Neural cell (in vitro differentiated cells): ENCODE data around the gene ANK2. TPM values are rescaled to one million over a fixed set of nuclear protein-coding genes. Genes with fewer than 3 reads are reported as not detected.

Source experiments
- H2AFZ ChIP-seq: fragments of 200-600, 300-800 bp; sonication (generic), shearing (Covaris generic); 2 replicates; pipeline ENCODE4 v1.6.0; 2014; ENCODE audit warnings: low read depth, mild to moderate bottlenecking, antibody characterized with exemption, low read length, moderate library complexity
- H3F3A ChIP-seq: fragments of 200-600 bp; shearing (Covaris generic); 2 replicates; pipeline ENCODE4 v1.6.1; 2016; ENCODE audit warnings: mild to moderate bottlenecking, moderate library complexity, mixed read lengths, antibody characterized with exemption, low read length; ENCODE audit not compliant: insufficient read depth, poor library complexity, severe bottlenecking
- H3K27ac ChIP-seq: fragments of 200-600, 300-800 bp; sonication (generic), shearing (Covaris generic); 2 replicates; pipeline ENCODE4 v1.5.1; 2014; ENCODE audit warnings: mild to moderate bottlenecking, low read length, moderate library complexity
- H3K27me3 ChIP-seq: fragments of 300-800, 200-600 bp; sonication (generic), shearing (Covaris generic); 2 replicates; pipeline ENCODE4 v1.6.0; 2014; ENCODE audit warnings: mild to moderate bottlenecking, low read depth, low read length, moderate library complexity; ENCODE audit not compliant: insufficient read depth
- H3K36me3 ChIP-seq: fragments of 300-800, 200-600 bp; sonication (generic), shearing (Covaris generic); 2 replicates; pipeline ENCODE4 v1.5.1; 2014; ENCODE audit warnings: mild to moderate bottlenecking, antibody characterized with exemption, low read length, moderate library complexity; ENCODE audit not compliant: insufficient read depth
- H3K4me2 ChIP-seq: fragments of 300-800, 200-600 bp; sonication (generic), shearing (Covaris generic); 2 replicates; pipeline ENCODE4 v1.6.0; 2014; ENCODE audit warnings: mild to moderate bottlenecking, low read length
- H3K4me3 ChIP-seq: fragments of 300-800, 200-600 bp; sonication (generic), shearing (Covaris generic); 2 replicates; pipeline ENCODE4 v1.5.1; 2014; ENCODE audit warnings: mild to moderate bottlenecking, low read length, moderate library complexity
- H3K79me2 ChIP-seq: fragments of 200-600 bp; shearing (Covaris generic); replicated peaks from 2 replicates; pipeline ENCODE4 v1.6.0; 2014; ENCODE audit warnings: mild to moderate bottlenecking, low read length, moderate library complexity; ENCODE audit not compliant: insufficient read depth
- H3K9ac ChIP-seq: fragments of 300-800, 200-600 bp; sonication (generic), shearing (Covaris generic); 2 replicates; pipeline ENCODE4 v1.6.1; 2016; ENCODE audit warnings: mild to moderate bottlenecking, low read length, mixed read lengths
- H3K9me2 ChIP-seq: fragments of 200-600 bp; shearing (Covaris generic); 2 replicates; pipeline ENCODE4 v1.6.1; 2016; ENCODE audit warnings: mild to moderate bottlenecking, low read length, mixed read lengths; ENCODE audit not compliant: insufficient read depth
- H3K9me3 ChIP-seq: fragments of 200-600, 300-800 bp; sonication (generic), shearing (Covaris generic); 2 replicates; pipeline ENCODE4 v1.6.1; 2016; ENCODE audit warnings: mild to moderate bottlenecking, mixed run types, low read length, moderate library complexity, mixed read lengths
- H4K20me1 ChIP-seq: fragments of 200-600 bp; shearing (Covaris generic); 2 replicates; pipeline ENCODE4 v1.6.1; 2016; ENCODE audit warnings: mild to moderate bottlenecking, mixed run types; ENCODE audit not compliant: insufficient read depth
- EZH2 ChIP-seq: fragments of 200-600, 300-800 bp; shearing (Covaris generic), sonication (generic); IDR thresholded peaks from 2 replicates; pipeline ENCODE4 v1.6.1; 2014; ENCODE audit warnings: antibody characterized with exemption, low read length, borderline replicate concordance, mild to moderate bottlenecking; ENCODE audit not compliant: insufficient read depth, poor library complexity, severe bottlenecking
- MXI1 ChIP-seq: fragments of 450-650 bp; conservative IDR thresholded peaks from 2 replicates; pipeline ENCODE4 v1.6.1; 2014; ENCODE audit warnings: antibody characterized with exemption, mild to moderate bottlenecking; ENCODE audit not compliant: poor library complexity, severe bottlenecking
- POLR2AphosphoS5 ChIP-seq: IDR thresholded peaks from 2 replicates; pipeline ENCODE4 v1.6.1; 2012
- RAD21 ChIP-seq: fragments of 450-650 bp; conservative IDR thresholded peaks from 2 replicates; pipeline ENCODE4 v1.6.1; 2014; ENCODE audit warnings: antibody characterized with exemption, mild to moderate bottlenecking, moderate library complexity
- SMC3 ChIP-seq: fragments of 450-650 bp; conservative IDR thresholded peaks from 2 replicates; pipeline ENCODE4 v1.6.1; 2014; ENCODE audit warnings: antibody characterized with exemption, mild to moderate bottlenecking, moderate library complexity; ENCODE audit not compliant: poor library complexity
- TAF1 ChIP-seq: IDR thresholded peaks from 2 replicates; pipeline ENCODE4 v1.6.1; 2012; ENCODE audit warnings: low read depth
- polyA plus RNA-seq: library from polyadenylated mRNA; depleted of rRNA; stranded (reverse); fragments of >200 nt; gene quantifications from 2 replicates; pipeline ENCODE4 v1.2.3, GENCODE V29; 2014
- TF ChIP-seq, protein P1 (sequence below): fragments of 450-650 bp; IDR thresholded peaks from 2 replicates; pipeline ENCODE4 v1.5.1; 2014; ENCODE audit warnings: antibody characterized with exemption, mild to moderate bottlenecking, moderate library complexity; ENCODE audit not compliant: poor library complexity, severe bottlenecking
- TF ChIP-seq, protein P2 (sequence below): IDR thresholded peaks from 2 replicates; pipeline ENCODE4 v1.6.1; 2012; ENCODE audit warnings: borderline replicate concordance

The ANK2 gene
- polyA plus RNA-seq, 1 donor from 2014 or later: 52.0 TPM

DNA sequence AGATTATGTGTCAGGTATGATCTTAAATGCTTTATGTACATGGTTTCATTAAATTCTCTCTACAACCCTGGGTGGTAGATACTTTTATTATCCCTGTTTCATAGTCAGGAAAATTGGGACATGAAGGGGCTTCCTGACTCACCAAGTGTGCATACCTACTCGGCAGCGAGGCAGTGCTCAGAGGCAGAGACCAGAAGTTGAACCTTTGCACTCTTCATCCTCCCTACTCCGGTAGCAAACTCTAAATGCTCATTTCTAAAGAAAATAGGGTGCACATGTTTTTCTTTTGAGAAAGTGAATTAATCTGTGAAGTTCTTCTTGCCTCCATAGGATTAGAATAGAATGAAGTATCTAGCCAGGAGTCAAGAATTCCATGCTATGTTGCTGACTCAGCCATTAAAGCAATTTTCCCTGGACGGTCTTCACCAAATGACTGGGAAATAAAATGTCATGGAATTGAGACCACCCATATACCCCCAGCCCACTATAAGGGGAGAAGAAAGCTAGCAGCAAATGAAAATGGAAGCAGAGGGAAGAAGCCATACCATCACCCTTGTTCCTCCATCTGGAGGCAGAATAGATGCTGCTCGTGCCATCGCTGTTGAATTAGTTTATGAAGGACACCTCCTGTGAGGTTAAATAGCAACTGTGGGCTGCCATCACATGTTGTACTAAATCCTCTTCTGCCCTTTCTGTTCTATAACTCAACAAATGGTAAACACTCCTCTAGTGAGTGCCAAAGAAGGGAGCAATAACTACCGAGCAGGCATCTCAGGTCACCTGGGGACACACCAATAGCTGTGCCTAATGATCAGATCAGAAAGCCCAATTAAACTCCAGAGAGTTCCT is 356.6 kb downstream of the ANK2 start:
- Histone ChIP-seq H3F3A (no peaks in the 10 kb centered on the region), H3K27me3 (no peaks in the 10 kb centered on the region), H3K9ac (no peak overlapping the region), H3K9me3 (no peaks in the 10 kb centered on the region), H3K79me2 (no peaks in the 10 kb centered on the region), H3K9me2 (no peaks in the 10 kb centered on the region), H3K36me3 (no peaks in the 10 kb centered on the region), H4K20me1 (no peaks in the 10 kb centered on the region), H3K4me3 (no peak overlapping the region), H3K27ac (no peak overlapping the region), H2AFZ (no peak overlapping the region), H3K4me2 (no peak overlapping the region)
- TF ChIP-seq RAD21: no peak
- TF ChIP-seq, protein P1, sequence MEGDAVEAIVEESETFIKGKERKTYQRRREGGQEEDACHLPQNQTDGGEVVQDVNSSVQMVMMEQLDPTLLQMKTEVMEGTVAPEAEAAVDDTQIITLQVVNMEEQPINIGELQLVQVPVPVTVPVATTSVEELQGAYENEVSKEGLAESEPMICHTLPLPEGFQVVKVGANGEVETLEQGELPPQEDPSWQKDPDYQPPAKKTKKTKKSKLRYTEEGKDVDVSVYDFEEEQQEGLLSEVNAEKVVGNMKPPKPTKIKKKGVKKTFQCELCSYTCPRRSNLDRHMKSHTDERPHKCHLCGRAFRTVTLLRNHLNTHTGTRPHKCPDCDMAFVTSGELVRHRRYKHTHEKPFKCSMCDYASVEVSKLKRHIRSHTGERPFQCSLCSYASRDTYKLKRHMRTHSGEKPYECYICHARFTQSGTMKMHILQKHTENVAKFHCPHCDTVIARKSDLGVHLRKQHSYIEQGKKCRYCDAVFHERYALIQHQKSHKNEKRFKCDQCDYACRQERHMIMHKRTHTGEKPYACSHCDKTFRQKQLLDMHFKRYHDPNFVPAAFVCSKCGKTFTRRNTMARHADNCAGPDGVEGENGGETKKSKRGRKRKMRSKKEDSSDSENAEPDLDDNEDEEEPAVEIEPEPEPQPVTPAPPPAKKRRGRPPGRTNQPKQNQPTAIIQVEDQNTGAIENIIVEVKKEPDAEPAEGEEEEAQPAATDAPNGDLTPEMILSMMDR: no peak

DNA sequence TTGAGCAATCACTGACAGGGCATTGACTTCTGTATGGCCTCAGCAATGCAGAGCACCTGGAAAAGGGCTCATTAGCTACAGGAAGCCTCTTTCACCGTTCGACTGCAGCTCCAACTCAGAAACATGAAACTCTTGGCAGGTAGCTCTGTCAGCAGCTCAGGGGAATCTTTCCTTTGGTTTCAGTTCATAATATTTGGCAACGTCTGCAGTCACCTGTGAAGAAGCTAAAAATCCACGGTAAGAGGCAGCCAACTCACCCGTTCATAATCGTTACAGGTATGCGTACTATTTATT is 357.2 kb downstream of the ANK2 start:
- Histone ChIP-seq H3K4me3 (no peak overlapping the region), H3K9ac (no peak overlapping the region), H3K27ac (no peak overlapping the region), H3K9me2 (no peaks in the 10 kb centered on the region), H3K4me2 (no peak overlapping the region), H3K27me3 (no peaks in the 10 kb centered on the region), H2AFZ (no peak overlapping the region), H3K79me2 (no peaks in the 10 kb centered on the region), H3K9me3 (no peaks in the 10 kb centered on the region), H3F3A (no peaks in the 10 kb centered on the region), H4K20me1 (no peaks in the 10 kb centered on the region), H3K36me3 (no peaks in the 10 kb centered on the region)
- TF ChIP-seq EZH2 (no peak), MXI1 (no peak), SMC3 (no peak), RAD21 (no peak), TAF1 (no peak), POLR2AphosphoS5 (no peak)
- TF ChIP-seq, protein P2, sequence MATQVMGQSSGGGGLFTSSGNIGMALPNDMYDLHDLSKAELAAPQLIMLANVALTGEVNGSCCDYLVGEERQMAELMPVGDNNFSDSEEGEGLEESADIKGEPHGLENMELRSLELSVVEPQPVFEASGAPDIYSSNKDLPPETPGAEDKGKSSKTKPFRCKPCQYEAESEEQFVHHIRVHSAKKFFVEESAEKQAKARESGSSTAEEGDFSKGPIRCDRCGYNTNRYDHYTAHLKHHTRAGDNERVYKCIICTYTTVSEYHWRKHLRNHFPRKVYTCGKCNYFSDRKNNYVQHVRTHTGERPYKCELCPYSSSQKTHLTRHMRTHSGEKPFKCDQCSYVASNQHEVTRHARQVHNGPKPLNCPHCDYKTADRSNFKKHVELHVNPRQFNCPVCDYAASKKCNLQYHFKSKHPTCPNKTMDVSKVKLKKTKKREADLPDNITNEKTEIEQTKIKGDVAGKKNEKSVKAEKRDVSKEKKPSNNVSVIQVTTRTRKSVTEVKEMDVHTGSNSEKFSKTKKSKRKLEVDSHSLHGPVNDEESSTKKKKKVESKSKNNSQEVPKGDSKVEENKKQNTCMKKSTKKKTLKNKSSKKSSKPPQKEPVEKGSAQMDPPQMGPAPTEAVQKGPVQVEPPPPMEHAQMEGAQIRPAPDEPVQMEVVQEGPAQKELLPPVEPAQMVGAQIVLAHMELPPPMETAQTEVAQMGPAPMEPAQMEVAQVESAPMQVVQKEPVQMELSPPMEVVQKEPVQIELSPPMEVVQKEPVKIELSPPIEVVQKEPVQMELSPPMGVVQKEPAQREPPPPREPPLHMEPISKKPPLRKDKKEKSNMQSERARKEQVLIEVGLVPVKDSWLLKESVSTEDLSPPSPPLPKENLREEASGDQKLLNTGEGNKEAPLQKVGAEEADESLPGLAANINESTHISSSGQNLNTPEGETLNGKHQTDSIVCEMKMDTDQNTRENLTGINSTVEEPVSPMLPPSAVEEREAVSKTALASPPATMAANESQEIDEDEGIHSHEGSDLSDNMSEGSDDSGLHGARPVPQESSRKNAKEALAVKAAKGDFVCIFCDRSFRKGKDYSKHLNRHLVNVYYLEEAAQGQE: no peak
- TF ChIP-seq, protein P1: no peak
